T-helper 17 cell (primary cell): ENCODE measurements around the gene PDGFA. TPM values are rescaled to one million over a fixed set of nuclear protein-coding genes. Genes with fewer than 3 reads are reported as not detected.

ENCODE experiments used
- ATAC-seq: fragments of 150-1000 bp; cut with Tn5 transposase; 2 replicates; pipeline ENCODE4 v1.10.0; 2021; ENCODE audit warnings: mild to moderate bottlenecking, moderate library complexity
- DNase-seq, 3 donors: peaks; one replicate each; pipeline versions ENCODE4 v3.0.0 to v3.0.0-alpha.2; 2020 to 2021
- H3K9me3 ChIP-seq: one replicate; pipeline ENCODE4 v1.7.0; 2013; ENCODE audit warnings: low read length, mild to moderate bottlenecking; ENCODE audit not compliant: control insufficient read depth, poor library complexity, severe bottlenecking
- H3K27ac Mint-ChIP-seq: one replicate; pipeline ENCODE4 v1.8.0; 2022; ENCODE audit warnings: mild to moderate bottlenecking, moderate library complexity, mixed read lengths
- H3K27me3 Mint-ChIP-seq: one replicate; pipeline ENCODE4 v1.8.0; 2022; ENCODE audit warnings: mixed read lengths
- H3K36me3 Mint-ChIP-seq: one replicate; pipeline ENCODE4 v1.8.0; 2022; ENCODE audit warnings: low read depth, mixed read lengths
- H3K4me1 Mint-ChIP-seq: one replicate; pipeline ENCODE4 v1.8.0; 2022; ENCODE audit warnings: mild to moderate bottlenecking, mixed read lengths
- H3K4me3 Mint-ChIP-seq: one replicate; pipeline ENCODE4 v1.8.0; 2022; ENCODE audit warnings: mild to moderate bottlenecking, moderate library complexity, mixed read lengths
- total RNA-seq, 4 donors: library from RNA in 2 of 4; stranded (reverse) in 2 of 4; gene quantifications; one replicate each; pipeline ENCODE4 v1.2.3 and lab custom pipeline; 2022 to 2026

Gene PDGFA
- total RNA-seq, 2 donors from 2014 or later = 2.0 to 20.2 TPM

DNA sequence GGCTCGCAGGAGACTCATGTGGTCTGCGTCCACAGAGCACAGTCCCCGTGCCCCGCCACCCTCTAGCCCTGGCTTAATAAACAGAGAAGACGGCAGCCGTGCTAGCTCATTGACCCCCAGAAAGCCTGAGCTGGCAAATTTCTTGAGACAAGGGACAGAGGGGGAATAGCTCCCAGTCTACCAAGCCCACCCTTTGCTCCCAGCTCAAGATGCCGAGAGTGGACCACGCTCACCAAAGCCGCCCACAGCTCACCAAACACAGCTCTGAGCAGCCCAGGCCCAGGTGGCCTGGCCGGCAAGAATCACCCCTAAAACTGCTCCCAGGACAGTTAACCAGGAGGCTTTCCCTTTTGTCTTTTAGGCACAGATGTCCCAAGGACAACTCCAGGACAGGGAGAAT, 5.4 kb downstream of the PDGFA start:
- Mint-ChIP-seq H3K4me3 (no peak overlapping the region), H3K36me3 (no peaks in the 10 kb centered on the region), H3K27me3 (peaks cover 21% of the 10 kb centered on the region), H3K4me1 (peaks cover 9% of the 10 kb centered on the region), H3K27ac (no peak overlapping the region)
- H3K9me3 ChIP-seq = no peaks in the 10 kb centered on the region
- DNase-seq (no peak), ATAC-seq (no peak)

DNA sequence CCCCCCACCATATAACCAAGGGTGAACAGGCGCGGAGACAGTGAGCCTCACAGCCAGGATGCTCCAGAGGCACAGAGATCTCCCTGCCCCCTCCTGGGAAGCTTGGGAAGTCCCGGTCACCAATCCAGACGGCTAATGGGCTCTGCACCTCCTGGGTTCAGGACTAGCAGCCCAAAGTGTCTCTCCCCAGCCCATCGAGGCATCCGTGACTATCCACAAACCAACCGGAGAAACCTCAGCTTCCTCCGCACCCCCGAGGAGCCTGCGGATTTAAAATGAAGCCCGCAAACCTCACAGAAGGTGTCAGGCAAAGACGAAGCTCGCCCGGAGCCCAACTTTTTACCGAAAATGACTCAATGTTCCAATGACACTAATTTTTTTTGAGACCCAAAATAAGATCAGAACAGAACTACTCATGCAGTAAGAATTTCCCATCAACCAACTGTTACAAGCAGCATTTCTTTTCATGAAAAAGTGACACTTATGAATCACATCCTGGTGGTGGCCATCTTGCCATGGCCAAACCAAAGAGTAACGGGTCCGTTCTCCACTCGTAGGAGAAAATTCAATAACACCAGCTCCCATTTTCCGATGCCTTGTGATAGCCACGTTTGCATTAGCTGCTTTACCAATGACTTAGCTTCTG, 6.0 kb downstream of the PDGFA start:
- H3K4me1 Mint-ChIP-seq = peaks cover 8% of the 10 kb centered on the region
- H3K27me3 Mint-ChIP-seq = peaks cover 21% of the 10 kb centered on the region
- H3K36me3 Mint-ChIP-seq = no peaks in the 10 kb centered on the region
- no peak for DNase-seq
- no peak overlapping the region for H3K27ac Mint-ChIP-seq
- ATAC-seq = no peak
- H3K4me3 Mint-ChIP-seq = no peak overlapping the region
- H3K9me3 ChIP-seq = no peaks in the 10 kb centered on the region

DNA sequence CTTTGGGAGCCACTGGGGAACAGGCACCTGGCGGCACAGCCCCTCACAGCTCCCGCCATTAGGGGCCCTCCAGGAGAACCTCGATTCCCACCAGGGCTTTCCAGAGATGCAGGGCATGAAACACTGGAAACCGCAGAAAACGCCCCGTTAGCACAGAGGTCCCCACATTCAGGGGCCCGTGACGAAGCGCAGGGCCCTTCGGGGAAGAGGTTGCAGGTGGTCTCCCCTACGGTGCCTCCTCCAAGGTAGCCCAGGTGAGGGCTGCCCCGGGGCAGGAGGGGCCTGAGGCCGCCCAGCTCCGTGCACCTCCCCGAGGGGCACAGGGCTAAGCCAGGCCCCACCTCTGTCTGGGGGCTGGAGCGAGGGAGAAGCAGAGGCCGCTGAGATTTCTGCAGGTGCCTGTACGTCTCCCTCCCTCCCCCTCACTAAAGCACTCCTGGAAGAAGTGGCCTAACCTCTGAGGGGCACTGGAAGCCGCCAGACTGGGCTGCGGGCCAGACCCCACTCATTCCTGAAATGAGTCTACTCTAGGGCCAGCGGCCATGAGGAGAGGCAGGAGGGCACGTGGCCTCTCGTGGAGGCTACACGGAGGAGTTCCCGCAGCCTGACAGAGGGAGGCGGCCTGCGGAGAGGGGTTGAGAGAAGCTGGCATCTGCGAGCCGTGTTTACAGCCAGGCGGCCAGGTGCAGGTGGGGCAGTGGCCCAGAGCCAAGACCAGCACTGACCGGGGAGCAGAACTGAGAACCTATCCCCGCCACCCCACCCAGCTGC, 6.9 kb downstream of the PDGFA start:
- Mint-ChIP-seq H3K4me1 (peaks cover 3% of the 10 kb centered on the region), H3K4me3 (no peak overlapping the region), H3K27me3 (peaks cover 17% of the 10 kb centered on the region), H3K27ac (no peak overlapping the region), H3K36me3 (no peaks in the 10 kb centered on the region)
- DNase-seq (no peak), ATAC-seq (no peak)
- no peaks in the 10 kb centered on the region for H3K9me3 ChIP-seq

DNA sequence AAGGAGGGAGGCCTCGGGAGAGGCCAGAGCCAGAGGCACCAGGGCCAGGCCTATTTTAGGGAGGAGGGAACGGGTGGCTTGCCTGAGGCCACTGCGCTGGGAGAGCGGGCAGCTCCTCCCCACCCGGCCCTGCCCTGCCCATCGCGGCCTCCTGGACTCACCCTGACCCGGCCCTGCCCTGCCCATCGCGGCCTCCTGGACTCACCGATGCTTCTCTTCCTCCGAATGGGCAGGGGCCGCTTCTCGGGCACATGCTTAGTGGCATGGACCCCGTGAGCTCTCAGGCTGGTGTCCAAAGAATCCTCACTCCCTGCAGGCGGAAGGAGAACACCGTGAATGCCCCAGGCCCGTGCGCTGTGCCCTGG, 7.5 kb downstream of the PDGFA start:
- H3K4me3 Mint-ChIP-seq = no peak overlapping the region
- peaks cover 2% of the 10 kb centered on the region for H3K4me1 Mint-ChIP-seq
- peaks cover 15% of the 10 kb centered on the region for H3K27me3 Mint-ChIP-seq
- H3K9me3 ChIP-seq = no peaks in the 10 kb centered on the region
- H3K27ac Mint-ChIP-seq = no peak overlapping the region
- H3K36me3 Mint-ChIP-seq = no peaks in the 10 kb centered on the region
- no peak for ATAC-seq
- DNase-seq = no peak

DNA sequence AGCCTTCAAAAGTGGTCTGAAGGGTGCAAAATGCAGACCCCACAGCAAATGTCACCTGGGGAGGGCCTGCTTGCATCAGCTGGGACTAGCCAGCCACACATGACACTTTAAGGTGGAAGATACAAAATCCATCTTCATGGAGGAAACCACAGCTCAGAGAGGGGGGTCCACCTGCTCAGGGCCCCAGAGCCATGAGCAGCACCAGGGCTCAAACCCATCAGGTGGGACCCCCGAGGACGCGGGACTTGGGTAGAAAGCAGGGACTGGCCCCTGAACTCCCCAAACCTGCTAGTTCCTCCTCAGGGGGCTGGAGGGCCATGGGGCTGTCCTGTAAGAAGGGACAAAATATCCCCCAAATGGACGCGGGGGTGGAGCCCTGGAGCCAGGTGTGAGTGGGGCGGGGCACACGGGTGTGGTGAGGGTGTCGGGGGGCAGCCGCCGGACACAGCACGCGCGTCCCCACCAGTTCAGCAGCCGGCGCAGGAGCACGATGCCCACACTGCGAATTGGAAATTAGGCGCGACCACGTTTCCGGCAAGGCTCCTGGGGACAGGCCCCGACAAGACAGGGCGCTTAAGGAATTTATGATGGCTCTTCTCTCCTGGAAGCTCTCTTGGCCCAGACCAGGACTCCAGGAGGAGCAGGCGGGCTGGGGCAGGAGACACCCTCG, 8.0 kb downstream of the PDGFA start:
- Mint-ChIP-seq H3K36me3 (no peaks in the 10 kb centered on the region), H3K4me1 (peaks cover 2% of the 10 kb centered on the region)

DNA sequence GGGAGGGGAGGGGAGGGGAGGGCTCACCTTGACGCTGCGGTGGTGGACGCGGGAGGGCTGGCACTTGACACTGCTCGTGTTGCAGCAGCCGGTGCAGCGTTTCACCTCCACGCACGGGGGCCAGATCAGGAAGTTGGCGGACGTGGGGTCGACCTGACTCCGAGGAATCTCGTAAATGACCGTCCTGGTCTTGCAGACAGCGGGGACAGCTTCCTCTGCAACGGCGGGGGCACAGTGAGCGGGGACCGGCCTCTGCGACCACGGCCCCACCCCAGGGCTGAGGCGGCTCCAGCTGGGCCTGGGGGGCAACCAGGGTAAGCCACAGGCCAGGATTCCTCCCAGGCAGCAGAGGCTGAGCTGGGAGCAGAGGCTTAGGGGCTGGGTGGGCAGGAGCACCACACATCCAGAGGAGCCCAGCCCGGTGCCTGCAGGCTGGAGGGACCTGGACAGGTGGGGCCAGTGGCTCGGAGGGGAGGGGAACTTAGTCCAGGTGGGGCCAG, 8.8 kb downstream of the PDGFA start:
- no peak for DNase-seq
- no peaks in the 10 kb centered on the region for H3K36me3 Mint-ChIP-seq

More for the DNA sequence above, 8.0 kb downstream of the PDGFA start:
- no peak overlapping the region for H3K27ac Mint-ChIP-seq
- peaks cover 15% of the 10 kb centered on the region for H3K27me3 Mint-ChIP-seq
- H3K9me3 ChIP-seq = no peaks in the 10 kb centered on the region
- no peak for ATAC-seq
- no peak for DNase-seq
- no peak overlapping the region for H3K4me3 Mint-ChIP-seq

DNA sequence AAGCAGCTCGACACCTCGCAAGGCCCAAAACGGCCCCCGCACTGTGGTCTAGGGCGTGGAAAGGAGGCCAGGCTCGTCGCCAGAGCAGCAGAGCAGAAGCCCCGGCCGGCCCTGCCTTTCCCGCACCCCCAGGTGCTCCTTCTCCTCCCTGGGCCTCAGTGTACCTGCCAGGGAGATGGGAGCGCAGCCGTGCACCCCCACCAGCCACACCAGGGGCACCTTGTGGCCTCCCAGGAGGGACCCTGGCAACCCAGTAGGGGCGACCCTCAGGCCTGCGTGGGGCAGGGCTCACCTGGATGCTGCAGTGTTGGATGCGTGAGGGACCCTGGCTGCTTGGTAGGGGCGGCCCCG, 9.5 kb downstream of the PDGFA start:
- Mint-ChIP-seq H3K4me3 (no peak overlapping the region), H3K4me1 (no peaks in the 10 kb centered on the region), H3K27ac (no peak overlapping the region), H3K36me3 (no peaks in the 10 kb centered on the region), H3K27me3 (peaks cover 15% of the 10 kb centered on the region)
- DNase-seq (no peak), ATAC-seq (no peak)
- no peaks in the 10 kb centered on the region for H3K9me3 ChIP-seq

More for the DNA sequence above, 8.8 kb downstream of the PDGFA start:
- Mint-ChIP-seq H3K4me1 (no peaks in the 10 kb centered on the region), H3K27ac (no peak overlapping the region), H3K27me3 (peaks cover 15% of the 10 kb centered on the region), H3K4me3 (no peak overlapping the region)
- H3K9me3 ChIP-seq = no peaks in the 10 kb centered on the region
- ATAC-seq = no peak

DNA sequence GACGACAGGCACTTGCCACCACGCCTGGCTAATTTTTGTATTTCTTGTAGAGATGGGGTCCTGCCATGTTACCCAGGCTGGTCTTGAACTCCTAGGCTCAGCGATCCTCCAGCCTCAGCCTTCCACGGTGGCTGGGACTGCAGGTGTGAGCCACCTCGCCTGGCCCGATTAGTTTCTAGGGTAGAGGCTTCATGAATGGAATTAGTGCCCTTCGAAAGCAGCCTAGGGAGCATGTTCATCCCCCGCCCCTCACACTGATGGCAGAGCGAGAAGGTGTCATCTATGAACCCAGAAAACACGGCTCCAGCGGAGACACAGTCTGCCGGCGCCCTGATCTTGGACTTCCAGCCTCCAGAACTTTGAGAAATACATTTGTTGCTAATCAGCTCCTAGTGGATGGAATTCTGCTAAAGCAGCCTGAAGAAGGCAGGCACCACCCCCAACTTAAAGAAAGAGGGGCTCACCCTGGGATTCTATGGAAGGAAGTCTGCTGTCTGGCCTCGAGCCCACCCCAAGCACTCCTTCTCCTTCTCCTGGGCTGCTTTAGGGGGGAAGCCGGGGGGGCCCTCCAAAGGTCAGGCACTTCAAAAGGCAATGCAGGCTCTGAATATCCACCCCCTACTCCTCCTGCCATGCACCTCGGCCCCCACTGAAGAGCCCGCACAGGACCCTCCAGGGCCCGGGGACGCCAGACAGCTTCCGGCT, 10.1 kb downstream of the PDGFA start:
- Mint-ChIP-seq H3K4me3 (no peak overlapping the region), H3K36me3 (no peaks in the 10 kb centered on the region), H3K4me1 (no peaks in the 10 kb centered on the region), H3K27me3 (peaks cover 12% of the 10 kb centered on the region), H3K27ac (no peak overlapping the region)
- no peaks in the 10 kb centered on the region for H3K9me3 ChIP-seq
- ATAC-seq (no peak), DNase-seq (no peak)

DNA sequence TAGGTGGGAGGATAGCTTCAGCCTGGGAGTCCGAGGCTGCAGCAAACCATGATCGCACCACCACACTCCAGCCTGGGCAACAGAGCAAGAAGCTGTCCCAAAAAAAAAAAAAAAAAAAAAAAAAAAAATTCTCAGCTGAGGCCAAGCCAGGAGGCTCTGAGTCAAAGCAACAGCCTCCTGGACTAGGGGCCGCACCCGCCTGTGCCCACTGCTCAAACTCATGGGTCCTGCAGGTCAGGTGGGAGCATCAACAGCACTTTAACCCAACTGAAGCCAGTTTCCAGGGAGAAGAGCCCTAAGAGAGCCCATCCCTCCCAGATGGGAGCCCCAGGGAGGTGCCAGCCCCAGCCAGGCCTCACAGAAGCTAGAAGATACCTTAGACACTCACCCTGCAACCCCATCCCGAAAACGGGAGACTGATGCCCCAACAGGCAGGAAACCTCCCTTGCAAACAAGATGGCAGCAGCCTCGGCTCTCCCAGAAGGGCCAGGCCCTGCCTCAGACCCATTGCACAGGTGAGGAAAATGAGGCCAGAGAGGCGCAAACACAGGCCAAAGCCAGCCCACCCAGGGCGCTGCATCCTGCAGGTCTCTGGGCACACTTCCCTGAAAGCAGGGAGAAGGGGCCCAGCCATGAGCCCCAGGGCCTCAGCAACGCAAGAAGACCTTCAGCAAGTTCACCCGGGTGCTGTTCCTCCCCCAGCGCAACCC, 11.0 kb downstream of the PDGFA start:
- H3K4me1 Mint-ChIP-seq = no peaks in the 10 kb centered on the region
- no peak overlapping the region for H3K4me3 Mint-ChIP-seq
- peaks cover 2% of the 10 kb centered on the region for H3K27me3 Mint-ChIP-seq
- ATAC-seq (no peak), DNase-seq (no peak)
- H3K9me3 ChIP-seq = no peaks in the 10 kb centered on the region
- H3K36me3 Mint-ChIP-seq = no peaks in the 10 kb centered on the region
- H3K27ac Mint-ChIP-seq = no peak overlapping the region

DNA sequence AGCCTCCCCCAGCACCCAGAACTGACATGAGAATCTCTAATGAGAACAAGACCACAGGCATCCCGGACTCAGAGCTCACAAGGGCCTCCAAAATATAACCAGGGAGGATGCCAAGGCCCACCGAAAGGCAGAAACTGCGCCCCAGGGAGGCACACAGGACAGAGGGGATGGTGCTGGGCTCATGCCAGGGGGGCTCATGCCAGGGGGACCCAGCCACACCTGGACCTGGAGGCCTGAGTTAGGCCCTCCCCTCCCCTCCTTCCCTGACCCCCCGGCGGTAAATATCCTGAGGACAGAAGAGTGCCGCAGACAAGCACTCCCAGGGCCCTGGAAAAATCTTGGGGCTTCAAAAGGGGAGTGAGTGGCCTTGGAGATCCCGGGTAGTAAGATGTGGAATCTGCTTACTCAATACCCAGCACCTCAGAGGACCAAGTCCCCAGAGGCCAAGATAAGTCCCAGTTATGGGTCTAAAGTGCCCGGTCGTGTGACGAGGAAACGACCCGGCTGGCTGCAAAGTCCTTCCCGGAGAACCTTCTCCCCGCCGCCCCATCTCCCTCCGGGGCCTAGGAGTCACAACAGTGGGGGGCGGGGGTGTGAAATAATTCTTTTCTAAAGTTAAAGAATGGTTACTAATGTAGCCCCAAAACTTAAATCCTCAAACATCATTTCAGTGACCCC, 11.9 kb downstream of the PDGFA start:
- Mint-ChIP-seq H3K27me3 (no peaks in the 10 kb centered on the region), H3K36me3 (no peaks in the 10 kb centered on the region), H3K27ac (no peak overlapping the region), H3K4me3 (no peak overlapping the region), H3K4me1 (no peaks in the 10 kb centered on the region)
- DNase-seq = no peak
- ATAC-seq = no peak
- H3K9me3 ChIP-seq = no peaks in the 10 kb centered on the region

DNA sequence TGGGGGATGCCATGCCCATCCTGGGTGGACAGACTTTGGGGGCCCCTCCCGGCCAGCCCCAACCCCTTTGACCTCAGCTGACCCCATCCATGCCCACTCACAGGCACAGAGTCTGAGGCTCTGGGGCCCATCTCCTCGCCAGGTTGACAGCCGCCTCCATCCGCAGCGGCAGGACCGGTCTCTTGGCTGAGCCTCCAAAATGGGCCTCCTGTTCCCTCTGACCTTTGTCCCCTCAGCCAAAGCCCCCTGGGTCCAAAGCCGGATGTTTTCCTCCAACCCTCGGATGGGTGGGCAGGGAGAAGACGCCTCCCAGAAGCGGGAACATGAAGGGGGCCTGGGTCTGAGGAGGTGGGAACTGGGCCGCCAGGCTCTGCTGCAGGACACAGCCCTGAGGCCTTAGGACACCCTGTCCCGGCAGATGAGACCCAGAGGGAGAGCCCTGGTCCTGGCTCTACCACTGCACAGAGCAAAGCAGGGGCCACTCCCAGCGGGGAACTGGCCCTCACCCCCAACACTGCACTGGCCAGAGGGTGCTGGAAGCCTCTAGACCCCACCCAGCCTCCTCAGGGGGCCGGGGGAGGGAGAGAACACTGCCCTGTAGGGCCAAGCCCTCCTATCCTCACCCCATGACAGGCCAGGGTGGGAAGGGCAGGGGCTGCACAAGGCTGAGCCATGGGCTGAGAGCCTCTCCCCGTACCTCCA, 12.6 kb downstream of the PDGFA start:
- Mint-ChIP-seq H3K36me3 (no peaks in the 10 kb centered on the region), H3K27ac (no peak overlapping the region), H3K4me1 (no peaks in the 10 kb centered on the region), H3K27me3 (no peaks in the 10 kb centered on the region), H3K4me3 (no peak overlapping the region)
- no peak for DNase-seq
- no peaks in the 10 kb centered on the region for H3K9me3 ChIP-seq
- ATAC-seq = no peak

DNA sequence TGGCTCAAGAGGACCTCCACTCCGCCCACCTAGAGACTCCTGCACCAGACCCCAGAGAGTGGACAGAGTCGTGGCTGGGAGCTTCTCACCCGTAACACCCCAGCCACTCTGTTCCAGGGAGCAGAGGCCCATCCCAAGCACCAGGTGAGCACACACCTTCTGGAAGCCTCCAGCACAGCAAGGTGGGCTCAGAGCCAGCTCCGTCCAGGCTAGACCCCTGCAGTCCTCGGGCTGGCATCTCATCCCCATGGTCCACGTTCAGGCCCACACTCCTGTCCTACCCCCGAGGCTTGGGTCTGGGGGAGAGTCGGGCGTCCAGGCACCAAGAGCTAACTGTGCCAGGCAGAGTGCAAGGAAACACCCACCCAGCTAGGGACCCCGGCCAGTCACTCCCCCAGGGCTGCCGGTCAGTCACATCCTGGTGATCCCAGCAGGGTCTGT, 13.2 kb downstream of the PDGFA start:
- H3K9me3 ChIP-seq = no peaks in the 10 kb centered on the region
- DNase-seq = no peak
- no peak for ATAC-seq
- Mint-ChIP-seq H3K4me3 (no peak overlapping the region), H3K27ac (no peak overlapping the region), H3K4me1 (no peaks in the 10 kb centered on the region), H3K27me3 (no peaks in the 10 kb centered on the region), H3K36me3 (no peaks in the 10 kb centered on the region)
